ENCODE results near the gene MARCKSL1. TPM values are rescaled to one million over a fixed set of nuclear protein-coding genes. Genes with fewer than 3 reads are reported as not detected.

The MARCKSL1 gene
- total and polyA plus RNA-seq, 2 of the 13 experiments (the other 11 are each of a cell fraction or from before 2014, with no cell fraction given) = 81.9 to 155 TPM

DNA sequence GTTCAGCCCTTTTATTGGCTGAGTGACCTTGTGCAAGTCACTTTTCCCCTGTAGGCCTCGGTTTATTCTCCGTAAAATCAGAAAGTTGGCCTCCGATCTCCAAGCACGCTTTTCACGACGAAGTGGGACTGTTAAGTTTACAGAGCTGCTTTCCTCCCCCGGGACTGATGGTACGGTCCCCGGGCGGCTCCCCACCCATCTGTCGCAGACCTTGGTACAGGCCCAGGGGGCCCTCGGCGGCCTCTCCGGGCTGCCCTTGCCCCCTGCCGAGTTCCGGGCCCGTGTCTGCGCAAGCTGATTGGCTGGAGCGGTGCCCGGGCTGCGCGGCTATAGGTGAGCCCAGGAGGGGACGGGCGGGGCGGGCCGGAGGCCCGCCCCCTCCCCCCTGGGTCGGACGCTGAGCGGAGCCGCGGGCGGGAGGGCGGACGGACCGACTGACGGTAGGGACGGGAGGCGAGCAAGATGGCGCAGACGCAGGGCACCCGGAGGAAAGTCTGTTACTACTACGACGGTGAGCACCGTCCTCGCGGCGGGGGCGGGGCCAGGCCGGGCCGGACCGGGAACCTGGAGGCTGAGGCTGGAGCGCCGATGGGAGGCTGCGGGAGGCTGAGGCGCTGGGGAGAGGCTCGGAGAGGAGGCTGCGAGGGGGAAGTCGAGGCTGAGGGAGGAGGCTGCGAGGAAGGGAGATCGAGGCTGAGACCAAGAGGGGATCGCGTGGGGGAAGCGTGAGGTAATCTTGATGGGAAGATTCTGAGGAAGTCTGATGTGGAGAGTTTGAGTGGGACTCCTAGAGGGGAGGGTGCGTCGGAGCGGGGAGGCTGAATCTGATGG, 44.1 kb downstream of the MARCKSL1 start, which contains the start of gene HDAC1 (continued):
- no peak; the same call in 1 of the 2 replicates for TF ChIP-seq ZNF280B (CRISPR knock-in tag; IDR thresholded peaks at IDR 0.05; ENCODE audit: borderline replicate concordance)
- no peak for TF ChIP-seq ZNF207 (IDR thresholded peaks at IDR 0.05; ENCODE audit: borderline replicate concordance)
- no peak for TF ChIP-seq BCL6 (CRISPR knock-in tag; IDR thresholded peaks at IDR 0.05)
- TF ChIP-seq DZIP1 (CRISPR knock-in tag; IDR thresholded peaks at IDR 0.05) = no peak
- no peak for TF ChIP-seq KAT2B (IDR thresholded peaks at IDR 0.05; ENCODE audit: borderline replicate concordance, low read depth, low read length)
- TF ChIP-seq PTBP1 (IDR thresholded peaks at IDR 0.05; ENCODE audit: low read depth, low read length, poor library complexity, severe bottlenecking) = peak; percentile 93
- no peak for TF ChIP-seq ZNF577 (CRISPR knock-in tag; IDR thresholded peaks at IDR 0.05; ENCODE audit: borderline replicate concordance, low read depth)
- no peak for TF ChIP-seq ZNF253 (CRISPR knock-in tag; IDR thresholded peaks at IDR 0.05; ENCODE audit: borderline replicate concordance)
- TF ChIP-seq, protein P1, sequence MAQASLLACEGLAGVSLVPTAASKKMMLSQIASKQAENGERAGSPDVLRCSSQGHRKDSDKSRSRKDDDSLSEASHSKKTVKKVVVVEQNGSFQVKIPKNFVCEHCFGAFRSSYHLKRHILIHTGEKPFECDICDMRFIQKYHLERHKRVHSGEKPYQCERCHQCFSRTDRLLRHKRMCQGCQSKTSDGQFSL (CRISPR knock-in tag; IDR thresholded peaks at IDR 0.05) = no peak
- TF ChIP-seq TAF1 (CRISPR knock-in tag; IDR thresholded peaks at IDR 0.05) = peak; percentile 95
- TF ChIP-seq, protein P2, sequence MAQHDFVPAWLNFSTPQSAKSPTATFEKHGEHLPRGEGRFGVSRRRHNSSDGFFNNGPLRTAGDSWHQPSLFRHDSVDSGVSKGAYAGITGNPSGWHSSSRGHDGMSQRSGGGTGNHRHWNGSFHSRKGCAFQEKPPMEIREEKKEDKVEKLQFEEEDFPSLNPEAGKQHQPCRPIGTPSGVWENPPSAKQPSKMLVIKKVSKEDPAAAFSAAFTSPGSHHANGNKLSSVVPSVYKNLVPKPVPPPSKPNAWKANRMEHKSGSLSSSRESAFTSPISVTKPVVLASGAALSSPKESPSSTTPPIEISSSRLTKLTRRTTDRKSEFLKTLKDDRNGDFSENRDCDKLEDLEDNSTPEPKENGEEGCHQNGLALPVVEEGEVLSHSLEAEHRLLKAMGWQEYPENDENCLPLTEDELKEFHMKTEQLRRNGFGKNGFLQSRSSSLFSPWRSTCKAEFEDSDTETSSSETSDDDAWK (CRISPR knock-in tag; IDR thresholded peaks at IDR 0.05) = no peak
- TF ChIP-seq, protein P3, sequence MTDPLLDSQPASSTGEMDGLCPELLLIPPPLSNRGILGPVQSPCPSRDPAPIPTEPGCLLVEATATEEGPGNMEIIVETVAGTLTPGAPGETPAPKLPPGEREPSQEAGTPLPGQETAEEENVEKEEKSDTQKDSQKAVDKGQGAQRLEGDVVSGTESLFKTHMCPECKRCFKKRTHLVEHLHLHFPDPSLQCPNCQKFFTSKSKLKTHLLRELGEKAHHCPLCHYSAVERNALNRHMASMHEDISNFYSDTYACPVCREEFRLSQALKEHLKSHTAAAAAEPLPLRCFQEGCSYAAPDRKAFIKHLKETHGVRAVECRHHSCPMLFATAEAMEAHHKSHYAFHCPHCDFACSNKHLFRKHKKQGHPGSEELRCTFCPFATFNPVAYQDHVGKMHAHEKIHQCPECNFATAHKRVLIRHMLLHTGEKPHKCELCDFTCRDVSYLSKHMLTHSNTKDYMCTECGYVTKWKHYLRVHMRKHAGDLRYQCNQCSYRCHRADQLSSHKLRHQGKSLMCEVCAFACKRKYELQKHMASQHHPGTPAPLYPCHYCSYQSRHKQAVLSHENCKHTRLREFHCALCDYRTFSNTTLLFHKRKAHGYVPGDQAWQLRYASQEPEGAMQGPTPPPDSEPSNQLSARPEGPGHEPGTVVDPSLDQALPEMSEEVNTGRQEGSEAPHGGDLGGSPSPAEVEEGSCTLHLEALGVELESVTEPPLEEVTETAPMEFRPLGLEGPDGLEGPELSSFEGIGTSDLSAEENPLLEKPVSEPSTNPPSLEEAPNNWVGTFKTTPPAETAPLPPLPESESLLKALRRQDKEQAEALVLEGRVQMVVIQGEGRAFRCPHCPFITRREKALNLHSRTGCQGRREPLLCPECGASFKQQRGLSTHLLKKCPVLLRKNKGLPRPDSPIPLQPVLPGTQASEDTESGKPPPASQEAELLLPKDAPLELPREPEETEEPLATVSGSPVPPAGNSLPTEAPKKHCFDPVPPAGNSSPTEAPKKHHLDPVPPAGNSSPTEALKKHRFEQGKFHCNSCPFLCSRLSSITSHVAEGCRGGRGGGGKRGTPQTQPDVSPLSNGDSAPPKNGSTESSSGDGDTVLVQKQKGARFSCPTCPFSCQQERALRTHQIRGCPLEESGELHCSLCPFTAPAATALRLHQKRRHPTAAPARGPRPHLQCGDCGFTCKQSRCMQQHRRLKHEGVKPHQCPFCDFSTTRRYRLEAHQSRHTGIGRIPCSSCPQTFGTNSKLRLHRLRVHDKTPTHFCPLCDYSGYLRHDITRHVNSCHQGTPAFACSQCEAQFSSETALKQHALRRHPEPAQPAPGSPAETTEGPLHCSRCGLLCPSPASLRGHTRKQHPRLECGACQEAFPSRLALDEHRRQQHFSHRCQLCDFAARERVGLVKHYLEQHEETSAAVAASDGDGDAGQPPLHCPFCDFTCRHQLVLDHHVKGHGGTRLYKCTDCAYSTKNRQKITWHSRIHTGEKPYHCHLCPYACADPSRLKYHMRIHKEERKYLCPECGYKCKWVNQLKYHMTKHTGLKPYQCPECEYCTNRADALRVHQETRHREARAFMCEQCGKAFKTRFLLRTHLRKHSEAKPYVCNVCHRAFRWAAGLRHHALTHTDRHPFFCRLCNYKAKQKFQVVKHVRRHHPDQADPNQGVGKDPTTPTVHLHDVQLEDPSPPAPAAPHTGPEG (CRISPR knock-in tag; IDR thresholded peaks at IDR 0.05) = no peak
- no peak for TF ChIP-seq ZNF615 (CRISPR knock-in tag; IDR thresholded peaks at IDR 0.05; ENCODE audit: borderline replicate concordance)
- no peak for TF ChIP-seq FOXA1 (IDR thresholded peaks at IDR 0.05)
- peak; percentile 4; the same call in 1 of the 2 replicates for TF ChIP-seq FOXA1 (CRISPR knock-in tag; IDR thresholded peaks at IDR 0.05)

All from HepG2 (cell line).